ENCODE measurements around the gene PHACTR2. TPM values are rescaled to one million over a fixed set of nuclear protein-coding genes. Genes with fewer than 3 reads are reported as not detected.
"Not testable (repeated sequence)": the region's sequence is repeated elsewhere in the genome, so short reads cannot be mapped to it uniquely, and the experiment has no call there.

Gene PHACTR2
- total and polyA plus RNA-seq, 7 donors, result 4.2 to 51.9 (median 17.6) TPM

GRCh38 chr6:143734641-143735063 is 56.9 kb downstream of the PHACTR2 start:
- H3K27me3 ChIP-seq, result no peaks in the 10 kb centered on the region
- H3K9me3 ChIP-seq, result no peaks in the 10 kb centered on the region
- peaks cover 0 to 20% (median 13%) of the 10 kb centered on the region in 4 donors for H3K4me1 ChIP-seq
- WGBS, 2 donors, result 7 to 50% methylated on average over 1 of the region's 1 CpG
- intact Hi-C loops (cut with DNase I), result no loop called here
- no peak for DNase-seq
- H3K4me3 ChIP-seq, result no peak overlapping the region
- H3K27ac ChIP-seq, result peak overlapping the region in 1 of 4 donors; percentile 17
- TF ChIP-seq, protein P1, sequence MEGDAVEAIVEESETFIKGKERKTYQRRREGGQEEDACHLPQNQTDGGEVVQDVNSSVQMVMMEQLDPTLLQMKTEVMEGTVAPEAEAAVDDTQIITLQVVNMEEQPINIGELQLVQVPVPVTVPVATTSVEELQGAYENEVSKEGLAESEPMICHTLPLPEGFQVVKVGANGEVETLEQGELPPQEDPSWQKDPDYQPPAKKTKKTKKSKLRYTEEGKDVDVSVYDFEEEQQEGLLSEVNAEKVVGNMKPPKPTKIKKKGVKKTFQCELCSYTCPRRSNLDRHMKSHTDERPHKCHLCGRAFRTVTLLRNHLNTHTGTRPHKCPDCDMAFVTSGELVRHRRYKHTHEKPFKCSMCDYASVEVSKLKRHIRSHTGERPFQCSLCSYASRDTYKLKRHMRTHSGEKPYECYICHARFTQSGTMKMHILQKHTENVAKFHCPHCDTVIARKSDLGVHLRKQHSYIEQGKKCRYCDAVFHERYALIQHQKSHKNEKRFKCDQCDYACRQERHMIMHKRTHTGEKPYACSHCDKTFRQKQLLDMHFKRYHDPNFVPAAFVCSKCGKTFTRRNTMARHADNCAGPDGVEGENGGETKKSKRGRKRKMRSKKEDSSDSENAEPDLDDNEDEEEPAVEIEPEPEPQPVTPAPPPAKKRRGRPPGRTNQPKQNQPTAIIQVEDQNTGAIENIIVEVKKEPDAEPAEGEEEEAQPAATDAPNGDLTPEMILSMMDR (IDR thresholded peaks at IDR 0.05), result no peak
- no peak for TF ChIP-seq EP300 (IDR thresholded peaks at IDR 0.05)
- TF ChIP-seq POLR2AphosphoS5 (IDR thresholded peaks at IDR 0.05), result no peak
- TF ChIP-seq POLR2A (IDR thresholded peaks at IDR 0.05), result no peak
- no peaks in the 10 kb centered on the region for H3K36me3 ChIP-seq

GRCh38 chr6:143738072-143738690 is 60.4 kb downstream of the PHACTR2 start:
- H3K27me3 ChIP-seq; H3K9me3 ChIP-seq; H3K27ac ChIP-seq; intact Hi-C loops (cut with DNase I); H3K4me3 ChIP-seq; H3K36me3 ChIP-seq; DNase-seq: not testable (repeated sequence)
- peaks cover 0 to 27% (median 18%) of the 10 kb centered on the region in 4 donors for H3K4me1 ChIP-seq
- 88 to 96% methylated on average over 12 of the region's 12 CpGs for WGBS, 2 donors

- no peak overlapping the region for H3K4me3 ChIP-seq
- no peak for DNase-seq
- intact Hi-C loops (cut with DNase I), result no loop called here
- H3K27me3 ChIP-seq, result no peaks in the 10 kb centered on the region
- no peaks in the 10 kb centered on the region for H3K36me3 ChIP-seq
- no peak overlapping the region for H3K27ac ChIP-seq
- TF ChIP-seq, protein P1 (IDR thresholded peaks at IDR 0.05), result no peak
- no peak for TF ChIP-seq EP300 (IDR thresholded peaks at IDR 0.05)
- no peak for TF ChIP-seq POLR2AphosphoS5 (IDR thresholded peaks at IDR 0.05)
- TF ChIP-seq POLR2A (IDR thresholded peaks at IDR 0.05), result no peak
- WGBS, 2 donors, result 92 to 96% methylated on average over 13 of the region's 13 CpGs
- H3K9me3 ChIP-seq, result no peaks in the 10 kb centered on the region
- peaks cover 0 to 32% (median 23%) of the 10 kb centered on the region in 4 donors for H3K4me1 ChIP-seq
These were observed 61.6 kb downstream of the PHACTR2 start for GRCh38 chr6:143739341-143739851.

GRCh38 chr6:143740213-143740612 is 62.4 kb downstream of the PHACTR2 start:
- no peak for DNase-seq
- Histone ChIP-seq H3K27me3 (no peaks in the 10 kb centered on the region), H3K4me3 (no peak overlapping the region), H3K27ac (no peak overlapping the region), H3K4me1 (peaks cover 0 to 32% (median 25%) of the 10 kb centered on the region in 4 donors), H3K9me3 (no peaks in the 10 kb centered on the region), H3K36me3 (no peaks in the 10 kb centered on the region)
- 90 to 93% methylated on average over 2 of the region's 2 CpGs for WGBS, 2 donors
- TF ChIP-seq POLR2A (IDR thresholded peaks at IDR 0.05) (no peak), POLR2AphosphoS5 (IDR thresholded peaks at IDR 0.05) (no peak), EP300 (IDR thresholded peaks at IDR 0.05) (no peak)
- TF ChIP-seq, protein P1 (IDR thresholded peaks at IDR 0.05), result no peak
- intact Hi-C loops (cut with DNase I), result loop anchor here (5.0 kb wide), 2 partner anchors 43 to 63 kb away; partner anchors contain the start of gene PHACTR2

DNA sequence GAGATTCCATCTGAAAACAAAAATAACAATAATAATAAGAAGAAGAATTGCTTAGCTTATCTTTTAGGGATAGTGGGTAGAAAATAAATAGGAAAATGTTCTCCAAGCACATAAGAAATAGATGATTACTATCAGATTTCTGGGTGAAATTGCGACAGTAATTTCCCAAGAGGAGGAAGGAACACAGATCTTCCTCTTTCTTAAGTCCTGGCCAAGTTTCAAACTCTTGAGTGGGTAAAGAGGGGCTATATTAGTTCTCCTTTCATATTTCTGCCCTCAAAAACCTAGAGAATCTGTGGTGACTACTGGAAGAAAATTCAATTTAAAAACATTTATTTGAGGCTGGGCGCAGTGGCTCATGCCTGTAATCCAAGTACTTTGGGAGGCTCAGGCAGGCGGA is 63.7 kb downstream of the PHACTR2 start:
- no peak for TF ChIP-seq POLR2A (IDR thresholded peaks at IDR 0.05)
- TF ChIP-seq, protein P1 (IDR thresholded peaks at IDR 0.05), result no peak
- Histone ChIP-seq H3K4me3 (no peak overlapping the region), H3K27ac (peak overlapping the region in 1 of 4 donors; percentile 74), H3K4me1 (peaks cover 0 to 40% (median 37%) of the 10 kb centered on the region in 4 donors), H3K27me3 (no peaks in the 10 kb centered on the region), H3K36me3 (no peaks in the 10 kb centered on the region), H3K9me3 (no peaks in the 10 kb centered on the region)
- DNase-seq, result no peak
- WGBS, 2 donors, result 88 to 93% methylated on average over 3 of the region's 3 CpGs
- intact Hi-C loops (cut with DNase I), result loop anchor here (5.0 kb wide), 2 partner anchors 44 to 64 kb away; partner anchors contain the start of gene PHACTR2
